ENCODE results near the gene RAB32.
A peak's percentile ranks its signal among the peaks of the same experiment; 100 is the strongest.

Gene RAB32

DNA sequence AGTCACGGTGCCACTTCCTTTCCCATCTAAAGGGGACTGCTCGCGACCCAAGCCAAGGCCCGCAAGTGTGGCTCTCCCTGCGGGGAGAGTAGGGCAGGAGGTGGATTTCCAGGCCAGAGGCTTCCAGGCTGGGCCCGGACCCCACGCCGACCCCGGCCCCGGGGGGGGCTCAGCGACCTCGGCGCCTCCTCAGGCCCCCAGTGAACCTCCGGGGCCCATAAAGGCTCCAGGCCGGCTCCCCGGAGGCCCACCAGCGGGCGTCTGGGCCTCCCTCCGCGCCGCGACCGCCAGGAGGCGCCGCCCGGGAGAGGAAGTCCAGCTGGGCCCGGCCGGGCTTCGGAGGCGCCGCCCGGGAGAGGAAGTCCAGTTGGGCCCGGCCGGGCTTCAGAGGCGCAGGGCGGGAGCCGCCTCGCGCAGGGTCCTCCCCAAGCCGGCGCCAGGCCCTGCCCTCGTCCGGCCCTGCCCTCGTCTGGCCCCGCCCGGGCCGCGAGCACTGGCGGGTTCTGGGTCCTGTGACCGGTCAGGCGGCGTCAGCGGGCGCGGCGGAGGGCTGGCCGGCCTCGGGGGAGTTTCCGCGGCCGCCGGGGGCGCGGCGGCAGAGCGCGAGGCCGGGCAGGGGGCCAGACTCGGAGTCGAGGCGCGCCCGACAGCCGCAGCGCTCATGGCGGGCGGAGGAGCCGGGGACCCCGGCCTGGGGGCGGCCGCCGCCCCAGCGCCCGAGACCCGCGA, at the start of gene RAB32:
TSS of gene RAB32 (plus strand) at position 623 of the 729 bp plus-strand sequence. CDS start at position 662, 39 bp downstream.
- Mint-ChIP-seq H3K27ac (ENCODE audit: low read depth) (peak within 1 kb of the TSS; percentile 62), H3K4me3 (peak within 1 kb of the TSS; percentile 40), H3K36me3 (ENCODE audit: insufficient read depth) (peaks cover 2% of the 10 kb centered on the region), H3K4me1 (no peaks in the 10 kb centered on the region), H3K27me3 (peaks cover 27% of the 10 kb centered on the region), H3K9me3 (peaks cover 5% of the 10 kb centered on the region)
- peak; percentile 66 for ATAC-seq (replicated peaks; ENCODE audit: extremely low read depth, poor library complexity, severe bottlenecking)
- no peak for DNase-seq (ENCODE audit: low spot score in 2 of 2)

DNA sequence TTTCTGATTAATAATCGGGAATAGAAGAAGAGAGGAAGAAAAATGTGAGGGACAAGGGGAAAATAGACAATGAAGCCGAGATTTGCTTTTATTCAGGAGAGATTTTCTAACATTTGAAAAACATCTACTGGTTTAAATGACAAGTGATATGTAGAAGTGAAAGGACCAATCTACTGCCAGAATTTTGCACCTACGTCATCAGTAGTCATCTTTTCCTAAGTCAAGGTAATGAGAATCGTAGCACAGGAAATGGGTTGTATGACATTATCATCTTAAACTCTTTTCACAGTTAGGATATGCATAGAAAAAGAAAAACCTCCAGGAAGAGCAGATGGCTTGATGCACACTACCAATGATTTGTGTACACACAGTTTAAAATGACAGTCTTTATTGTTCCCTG, 45.3 kb upstream of the RAB32 start:
- Mint-ChIP-seq H3K4me1 (no peaks in the 10 kb centered on the region), H3K4me3 (no peak overlapping the region), H3K27ac (ENCODE audit: low read depth) (no peak overlapping the region), H3K27me3 (no peaks in the 10 kb centered on the region), H3K36me3 (ENCODE audit: insufficient read depth) (no peaks in the 10 kb centered on the region), H3K9me3 (peaks cover 13% of the 10 kb centered on the region)
- DNase-seq (ENCODE audit: low spot score in 2 of 2): no peak
- no peak for ATAC-seq (replicated peaks; ENCODE audit: extremely low read depth, poor library complexity, severe bottlenecking)

DNA sequence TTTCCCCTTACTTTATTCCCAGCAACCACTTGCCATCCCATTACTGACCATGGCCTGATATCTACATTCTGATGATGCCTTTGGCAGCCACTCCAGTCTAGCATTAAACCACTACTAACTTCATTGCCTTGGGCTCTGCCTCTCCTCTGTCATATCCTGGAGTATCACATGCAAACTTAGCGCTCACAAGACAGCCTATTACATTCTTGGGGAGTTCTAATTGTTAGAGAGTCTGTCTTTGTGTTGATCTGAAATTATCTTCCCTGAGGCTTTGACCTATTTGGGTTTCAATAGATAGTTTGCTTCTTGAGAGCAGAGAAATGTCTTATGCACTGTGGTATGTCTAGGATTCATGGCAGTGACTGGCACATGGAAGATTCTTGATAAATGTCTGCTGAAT, 40.5 kb upstream of the RAB32 start:
- peaks cover 6% of the 10 kb centered on the region for H3K9me3 Mint-ChIP-seq
- no peak for ATAC-seq (replicated peaks; ENCODE audit: extremely low read depth, poor library complexity, severe bottlenecking)
- DNase-seq (ENCODE audit: low spot score in 2 of 2): no peak
- no peak overlapping the region for H3K27ac Mint-ChIP-seq (ENCODE audit: low read depth)
- no peak overlapping the region for H3K4me3 Mint-ChIP-seq
- H3K27me3 Mint-ChIP-seq: no peaks in the 10 kb centered on the region
- H3K4me1 Mint-ChIP-seq: no peaks in the 10 kb centered on the region
- H3K36me3 Mint-ChIP-seq (ENCODE audit: insufficient read depth): no peaks in the 10 kb centered on the region

DNA sequence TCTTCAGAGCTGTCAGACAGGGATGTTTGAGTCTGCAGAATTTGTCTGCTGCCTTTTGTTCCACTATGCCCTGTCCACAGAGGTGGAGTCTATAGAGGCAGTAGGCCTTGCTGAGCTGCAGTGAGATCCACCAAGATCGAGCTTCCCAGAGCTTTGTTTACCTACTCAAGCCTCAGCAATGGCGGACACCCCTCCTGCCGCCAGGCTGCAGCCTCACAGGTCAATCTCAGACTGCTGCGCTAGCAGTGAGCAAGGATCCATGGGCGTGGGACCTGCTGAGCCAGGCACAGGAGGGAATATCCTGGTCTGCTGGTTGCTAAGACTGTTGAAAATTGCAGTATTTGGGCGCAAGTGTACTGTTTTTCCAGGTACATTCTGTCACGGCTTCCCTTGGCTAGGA, 28.4 kb upstream of the RAB32 start:
- Mint-ChIP-seq H3K4me1 (no peaks in the 10 kb centered on the region), H3K27me3 (no peaks in the 10 kb centered on the region), H3K36me3 (ENCODE audit: insufficient read depth) (no peaks in the 10 kb centered on the region), H3K27ac (ENCODE audit: low read depth) (no peak overlapping the region), H3K9me3 (peaks cover 21% of the 10 kb centered on the region), H3K4me3 (no peak overlapping the region)
- DNase-seq (ENCODE audit: low spot score in 2 of 2): no peak
- ATAC-seq (replicated peaks; ENCODE audit: extremely low read depth, poor library complexity, severe bottlenecking): no peak

DNA sequence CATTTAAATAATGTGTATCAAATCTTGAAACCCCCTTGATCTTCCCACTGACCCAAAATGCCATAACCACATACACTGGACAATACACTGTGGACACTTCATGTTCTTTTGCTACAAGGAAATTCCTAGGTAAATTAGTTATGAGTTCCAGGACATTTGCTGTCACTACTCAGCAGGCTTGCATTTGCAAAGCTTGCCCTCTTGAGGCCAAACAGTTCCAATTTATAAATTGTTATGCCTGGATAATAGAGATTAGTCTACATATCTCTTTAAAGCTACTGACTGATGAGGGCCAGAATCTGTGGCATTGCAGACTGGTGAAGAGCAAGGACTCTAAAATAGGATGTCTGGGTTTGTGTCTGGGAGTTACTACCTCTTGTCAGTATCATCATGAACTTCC, 17.4 kb upstream of the RAB32 start:
- Mint-ChIP-seq H3K4me1 (no peaks in the 10 kb centered on the region), H3K4me3 (no peak overlapping the region), H3K36me3 (ENCODE audit: insufficient read depth) (no peaks in the 10 kb centered on the region), H3K27ac (ENCODE audit: low read depth) (no peak overlapping the region), H3K9me3 (peaks cover 6% of the 10 kb centered on the region), H3K27me3 (no peaks in the 10 kb centered on the region)
- no peak for DNase-seq (ENCODE audit: low spot score in 2 of 2)
- no peak for ATAC-seq (replicated peaks; ENCODE audit: extremely low read depth, poor library complexity, severe bottlenecking)

DNA sequence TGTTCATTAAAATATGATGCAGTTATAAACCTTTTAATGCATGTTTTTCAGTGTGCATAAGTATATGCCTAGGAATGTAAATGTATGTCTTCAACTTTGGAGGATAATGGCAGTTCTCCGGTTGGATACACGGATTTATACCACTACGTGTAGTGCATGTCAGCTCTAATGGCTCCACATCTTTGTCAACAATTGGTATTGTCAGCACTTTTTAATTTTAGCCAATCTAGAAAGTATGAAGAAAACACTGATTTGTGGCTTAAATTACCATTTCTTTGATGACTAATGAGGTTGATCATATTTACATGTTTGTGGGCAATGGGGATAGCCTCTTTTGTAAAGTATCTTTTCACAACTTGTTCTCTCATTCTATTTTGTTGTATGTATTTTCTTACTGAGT, 10.9 kb upstream of the RAB32 start:
- H3K9me3 Mint-ChIP-seq: no peaks in the 10 kb centered on the region
- no peak overlapping the region for H3K4me3 Mint-ChIP-seq
- DNase-seq (ENCODE audit: low spot score in 2 of 2) (no peak), ATAC-seq (replicated peaks; ENCODE audit: extremely low read depth, poor library complexity, severe bottlenecking) (no peak)
- H3K4me1 Mint-ChIP-seq: no peaks in the 10 kb centered on the region
- no peaks in the 10 kb centered on the region for H3K36me3 Mint-ChIP-seq (ENCODE audit: insufficient read depth)
- no peaks in the 10 kb centered on the region for H3K27me3 Mint-ChIP-seq
- H3K27ac Mint-ChIP-seq (ENCODE audit: low read depth): no peak overlapping the region

DNA sequence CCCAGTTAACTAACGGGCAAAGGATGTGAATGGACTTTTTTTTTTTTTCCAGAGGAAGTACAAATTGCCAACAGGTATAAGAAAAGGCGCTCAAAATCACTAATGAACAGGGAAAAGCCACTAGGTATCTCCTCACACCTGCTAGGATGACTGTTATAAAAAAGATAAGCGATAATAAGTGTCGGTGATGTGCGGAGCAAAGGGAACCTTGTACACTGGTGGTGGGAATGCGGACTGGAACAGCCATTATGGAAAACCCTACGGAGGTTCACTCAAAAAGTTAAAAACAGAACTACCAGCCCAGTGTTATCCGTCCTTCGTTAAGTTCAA, 787 bp upstream of the RAB32 start:
- Mint-ChIP-seq H3K27me3 (peaks cover 27% of the 10 kb centered on the region), H3K36me3 (ENCODE audit: insufficient read depth) (peaks cover 2% of the 10 kb centered on the region), H3K4me1 (no peaks in the 10 kb centered on the region), H3K9me3 (peaks cover 5% of the 10 kb centered on the region), H3K27ac (ENCODE audit: low read depth) (no peak overlapping the region), H3K4me3 (no peak overlapping the region)
- ATAC-seq (replicated peaks; ENCODE audit: extremely low read depth, poor library complexity, severe bottlenecking) (no peak), DNase-seq (ENCODE audit: low spot score in 2 of 2) (no peak)

DNA sequence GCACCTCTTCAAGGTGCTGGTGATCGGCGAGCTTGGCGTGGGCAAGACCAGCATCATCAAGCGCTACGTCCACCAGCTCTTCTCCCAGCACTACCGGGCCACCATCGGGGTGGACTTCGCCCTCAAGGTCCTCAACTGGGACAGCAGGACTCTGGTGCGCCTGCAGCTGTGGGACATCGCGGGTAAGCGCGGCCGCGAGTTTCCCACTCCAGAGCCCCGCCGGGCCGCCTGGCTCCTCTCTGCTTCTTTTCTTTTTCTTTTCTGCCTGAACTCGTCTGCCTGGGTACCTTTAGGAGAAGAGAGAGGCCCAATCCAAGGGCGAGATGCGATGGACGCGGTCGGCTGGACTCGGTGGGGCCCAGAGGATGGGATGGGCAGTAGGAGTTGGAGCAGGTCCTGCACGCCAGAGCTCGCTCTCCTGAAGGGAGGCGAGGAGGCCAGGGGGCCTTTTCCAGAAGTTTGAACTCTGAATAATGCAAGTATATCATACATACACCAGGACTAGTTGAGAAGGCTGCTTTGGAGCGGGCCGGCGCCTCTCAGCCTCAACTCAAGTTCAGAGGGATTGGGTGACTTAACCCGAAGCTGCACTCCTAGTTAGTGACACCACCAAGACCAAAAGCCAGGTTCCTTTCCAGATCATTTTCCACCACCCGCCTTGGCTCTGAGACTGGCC, 445 bp downstream of the RAB32 start:
- Mint-ChIP-seq H3K36me3 (ENCODE audit: insufficient read depth) (peaks cover 2% of the 10 kb centered on the region), H3K27ac (ENCODE audit: low read depth) (peak overlapping the region; percentile 62), H3K4me3 (peak overlapping the region; percentile 40), H3K9me3 (peaks cover 10% of the 10 kb centered on the region), H3K27me3 (peaks cover 27% of the 10 kb centered on the region), H3K4me1 (no peaks in the 10 kb centered on the region)
- ATAC-seq (replicated peaks; ENCODE audit: extremely low read depth, poor library complexity, severe bottlenecking): peak; percentile 9
- DNase-seq (ENCODE audit: low spot score in 2 of 2): no peak

DNA sequence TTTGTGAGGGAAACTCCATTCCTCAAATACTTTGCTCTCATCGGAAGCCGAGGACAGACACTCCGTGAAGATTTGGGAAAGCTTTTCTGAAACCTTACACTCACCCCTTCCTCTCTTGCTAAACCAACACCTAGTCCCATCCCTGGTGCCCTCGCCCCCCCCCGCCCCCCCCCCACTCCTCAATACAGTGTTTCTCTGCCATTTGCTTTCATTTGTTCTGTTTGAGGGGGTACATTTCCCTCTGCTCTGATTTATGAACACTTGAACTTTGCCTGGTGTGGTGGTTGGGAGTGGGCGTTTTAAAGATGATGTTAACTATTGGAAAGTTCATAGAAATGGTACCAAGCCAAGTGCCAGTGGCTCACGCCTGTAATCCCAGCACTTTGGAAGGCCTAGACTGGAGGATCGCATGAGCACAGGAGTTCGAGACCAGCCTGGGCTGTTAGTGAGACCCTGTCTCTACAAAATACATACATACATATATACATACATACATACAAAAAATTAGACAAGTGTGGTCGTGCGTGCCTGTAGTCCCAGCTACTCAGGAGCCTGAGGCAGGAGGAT, 1.1 kb downstream of the RAB32 start:
- no peaks in the 10 kb centered on the region for H3K4me1 Mint-ChIP-seq
- peaks cover 11% of the 10 kb centered on the region for H3K9me3 Mint-ChIP-seq
- H3K36me3 Mint-ChIP-seq (ENCODE audit: insufficient read depth): peaks cover 2% of the 10 kb centered on the region
- no peak overlapping the region for H3K4me3 Mint-ChIP-seq
- ATAC-seq (replicated peaks; ENCODE audit: extremely low read depth, poor library complexity, severe bottlenecking): no peak
- H3K27me3 Mint-ChIP-seq: peaks cover 27% of the 10 kb centered on the region
- H3K27ac Mint-ChIP-seq (ENCODE audit: low read depth): no peak overlapping the region
- DNase-seq (ENCODE audit: low spot score in 2 of 2): no peak

DNA sequence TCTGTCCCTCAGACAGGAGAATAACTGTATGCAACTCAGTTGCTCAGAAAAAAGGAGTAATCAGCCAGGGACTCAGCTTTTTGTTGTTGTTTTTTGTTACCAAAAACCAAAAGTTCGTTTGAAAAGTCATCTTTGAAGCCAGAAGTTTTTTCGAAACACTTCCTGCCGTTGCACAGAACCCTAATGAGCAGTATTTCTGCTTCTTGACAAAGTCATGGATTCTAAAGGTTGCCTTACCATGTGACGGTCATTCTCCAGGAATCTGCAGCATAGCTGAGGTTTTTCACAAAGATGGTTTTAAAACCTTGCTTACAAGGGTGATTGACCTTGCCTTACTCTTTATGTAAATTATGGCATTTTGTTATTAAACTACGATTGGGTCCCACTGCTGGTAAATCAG, 1.9 kb downstream of the RAB32 start:
- no peak for DNase-seq (ENCODE audit: low spot score in 2 of 2)
- peaks cover 2% of the 10 kb centered on the region for H3K36me3 Mint-ChIP-seq (ENCODE audit: insufficient read depth)
- H3K9me3 Mint-ChIP-seq: peaks cover 11% of the 10 kb centered on the region
- no peaks in the 10 kb centered on the region for H3K4me1 Mint-ChIP-seq
- H3K27ac Mint-ChIP-seq (ENCODE audit: low read depth): no peak overlapping the region
- peaks cover 27% of the 10 kb centered on the region for H3K27me3 Mint-ChIP-seq
- no peak for ATAC-seq (replicated peaks; ENCODE audit: extremely low read depth, poor library complexity, severe bottlenecking)
- H3K4me3 Mint-ChIP-seq: no peak overlapping the region

DNA sequence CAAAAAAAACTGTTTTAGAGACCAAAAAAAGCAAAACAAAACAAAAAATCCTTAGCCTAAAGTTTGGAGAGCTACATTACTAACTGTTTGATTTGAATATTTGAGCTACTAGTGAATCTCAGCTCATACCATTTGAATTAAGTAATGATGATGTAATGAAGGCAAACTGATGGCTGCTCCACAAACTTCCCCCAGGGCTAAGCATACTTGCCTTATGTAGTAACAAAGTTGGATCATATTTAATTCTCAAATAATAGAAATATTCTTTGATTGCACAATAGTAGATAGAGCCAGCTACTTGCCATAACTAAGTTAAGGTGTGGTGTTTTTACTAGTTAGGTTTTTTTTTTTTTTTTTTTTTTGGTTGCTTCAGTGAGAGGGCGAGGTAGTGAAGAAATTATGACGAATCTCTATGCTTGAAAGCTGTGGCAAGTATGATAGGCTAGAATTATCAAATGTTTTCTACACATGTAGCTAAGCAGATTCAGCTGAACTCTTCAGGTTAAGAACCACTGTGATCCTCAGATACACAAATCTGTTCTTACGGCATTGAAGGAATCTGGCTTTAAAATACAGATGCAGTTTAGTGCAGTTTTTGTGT, 2.9 kb downstream of the RAB32 start:
- Mint-ChIP-seq H3K27ac (ENCODE audit: low read depth) (no peak overlapping the region), H3K4me3 (no peak overlapping the region), H3K36me3 (ENCODE audit: insufficient read depth) (peaks cover 2% of the 10 kb centered on the region), H3K9me3 (peaks cover 11% of the 10 kb centered on the region), H3K4me1 (no peaks in the 10 kb centered on the region), H3K27me3 (peaks cover 27% of the 10 kb centered on the region)
- DNase-seq (ENCODE audit: low spot score in 2 of 2) (no peak), ATAC-seq (replicated peaks; ENCODE audit: extremely low read depth, poor library complexity, severe bottlenecking) (no peak)

DNA sequence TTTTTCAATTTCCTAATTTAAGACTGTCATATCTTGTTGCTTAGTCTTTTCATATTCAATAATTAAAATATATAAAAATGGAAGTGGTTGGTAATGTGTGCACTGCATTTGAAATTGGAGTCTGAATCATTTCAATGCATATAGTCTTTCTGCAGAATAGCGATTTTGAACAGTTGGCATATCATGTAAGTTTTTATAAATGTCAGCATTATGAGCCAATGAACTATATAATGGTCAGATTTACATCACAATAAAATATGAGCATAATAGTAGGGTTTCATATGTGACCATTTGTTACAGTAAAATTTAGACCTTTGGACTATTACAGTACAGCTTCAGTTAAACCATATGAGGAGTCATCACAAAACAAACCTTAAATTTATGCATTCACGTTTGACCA, 4.3 kb downstream of the RAB32 start:
- H3K27ac Mint-ChIP-seq (ENCODE audit: low read depth): no peak overlapping the region
- no peaks in the 10 kb centered on the region for H3K4me1 Mint-ChIP-seq
- H3K36me3 Mint-ChIP-seq (ENCODE audit: insufficient read depth): no peaks in the 10 kb centered on the region
- peaks cover 6% of the 10 kb centered on the region for H3K9me3 Mint-ChIP-seq
- H3K27me3 Mint-ChIP-seq: peaks cover 15% of the 10 kb centered on the region
- ATAC-seq (replicated peaks; ENCODE audit: extremely low read depth, poor library complexity, severe bottlenecking): no peak
- no peak overlapping the region for H3K4me3 Mint-ChIP-seq
- no peak for DNase-seq (ENCODE audit: low spot score in 2 of 2)

DNA sequence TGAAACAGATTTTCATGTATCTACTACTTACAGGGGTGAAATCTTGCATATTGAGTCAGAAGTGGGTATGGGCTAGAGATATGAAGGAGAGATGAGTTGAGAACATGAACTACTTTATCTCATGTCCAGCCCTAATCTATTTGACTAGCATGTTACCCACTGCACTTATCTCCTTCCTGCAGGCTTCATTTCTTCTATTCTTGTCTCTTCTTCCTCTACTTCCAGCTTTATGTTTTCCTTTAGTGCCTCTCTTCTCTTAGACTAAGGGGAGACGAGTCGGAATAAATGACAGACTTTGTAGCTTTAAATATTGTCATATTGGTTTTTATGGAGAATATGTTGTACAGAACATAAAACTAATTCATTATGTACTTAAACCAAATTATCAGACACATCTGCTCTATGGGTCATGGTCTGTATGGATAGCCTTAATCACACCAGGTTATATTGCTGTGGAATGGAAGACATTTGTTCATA, 5.3 kb downstream of the RAB32 start:
- H3K27me3 Mint-ChIP-seq: peaks cover 13% of the 10 kb centered on the region
- H3K4me3 Mint-ChIP-seq: no peak overlapping the region
- no peak overlapping the region for H3K27ac Mint-ChIP-seq (ENCODE audit: low read depth)
- no peaks in the 10 kb centered on the region for H3K36me3 Mint-ChIP-seq (ENCODE audit: insufficient read depth)
- peaks cover 6% of the 10 kb centered on the region for H3K9me3 Mint-ChIP-seq
- no peaks in the 10 kb centered on the region for H3K4me1 Mint-ChIP-seq
- no peak for ATAC-seq (replicated peaks; ENCODE audit: extremely low read depth, poor library complexity, severe bottlenecking)
- DNase-seq (ENCODE audit: low spot score in 2 of 2): no peak

Measured in central memory CD8-positive, alpha-beta T cell (primary cell).